NCI-H446 (cell line): ENCODE measurements around the gene CNTROB.

Source experiments
- DNase-seq, 2 experiments: peaks; one replicate each; lab custom pipeline; 2025; lab: John Stamatoyannopoulos, UW

CNTROB gene

GRCh38 chr17:7987112-7987893, 55.3 kb downstream of the CNTROB start:
- DNase-seq, result no peak

GRCh38 chr17:7988750-7989178, 56.8 kb downstream of the CNTROB start:
- DNase-seq, result peak; percentile 73 to 91

GRCh38 chr17:7989781-7990655, 58.0 kb downstream of the CNTROB start:
- peak; percentile 44 to 78 for DNase-seq

DNA sequence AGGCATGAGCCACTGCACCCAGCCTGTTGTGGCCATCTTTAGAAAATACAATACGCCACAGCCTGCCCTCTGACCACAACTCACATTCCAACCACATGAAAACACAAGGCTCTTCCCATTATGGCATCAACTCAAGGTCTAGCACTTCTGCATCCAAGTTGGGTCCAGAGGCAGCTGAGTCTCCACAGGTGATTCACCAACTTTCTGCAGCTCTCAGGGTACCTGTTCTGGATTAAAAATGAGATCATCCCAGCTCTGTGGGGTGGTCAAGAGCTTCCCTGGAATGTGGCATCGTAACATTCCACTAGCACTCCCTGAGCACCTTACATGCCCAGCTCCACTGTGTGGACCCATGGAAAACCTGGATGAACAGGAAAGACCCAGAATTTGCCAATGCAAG, 60.5 kb downstream of the CNTROB start:
- no peak for DNase-seq

DNA sequence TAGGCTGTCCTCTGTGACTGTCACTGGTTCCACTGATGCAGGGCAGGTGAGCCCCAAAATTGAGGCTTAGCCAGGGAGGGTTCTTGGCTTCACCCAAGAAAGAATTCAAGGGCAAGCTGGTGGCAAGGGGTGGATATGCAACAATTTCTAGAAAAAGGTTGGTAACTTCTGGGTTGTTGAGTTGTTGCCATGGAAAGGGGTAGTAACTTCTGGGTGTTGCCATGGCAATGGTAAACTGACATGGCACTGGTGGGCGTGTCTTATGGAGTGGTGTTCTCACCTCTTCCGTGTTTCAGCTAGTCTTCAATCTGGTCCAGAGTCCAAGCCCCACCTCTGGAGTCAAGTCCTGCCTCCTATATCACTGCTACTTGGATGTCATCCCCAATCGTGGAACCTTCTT, 60.9 kb downstream of the CNTROB start:
- DNase-seq, result no peak

GRCh38 chr17:7993972-7994589, 62.1 kb downstream of the CNTROB start:
- no peak for DNase-seq

GRCh38 chr17:7995724-7996123, 63.7 kb downstream of the CNTROB start:
- no peak for DNase-seq

DNA sequence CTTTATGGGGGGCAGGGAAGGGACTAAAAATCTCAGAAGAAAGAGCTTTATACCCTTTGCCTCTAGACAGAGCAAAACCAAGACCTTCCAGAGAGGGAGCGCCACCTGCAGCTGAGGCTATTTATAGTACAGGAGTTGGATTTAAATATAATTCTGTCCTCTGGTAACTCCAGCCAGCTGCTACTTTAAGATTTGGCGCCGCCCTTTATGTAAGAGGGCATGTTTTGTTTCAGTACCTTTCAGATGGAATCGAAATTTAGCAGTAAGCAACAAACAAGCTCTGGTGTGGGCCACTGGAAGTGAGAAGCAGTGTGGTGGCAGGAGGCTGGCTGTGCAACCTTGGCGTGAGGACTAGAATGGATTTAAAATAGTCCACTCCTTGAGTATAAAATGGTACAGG, 65.2 kb downstream of the CNTROB start:
- peak in 1 of 2 experiments; percentile 17 for DNase-seq
